HG03159 (cell line): Measurements from ENCODE around the gene SGCE.

ENCODE experiments used
- ATAC-seq: cut with Tn5 transposase; IDR thresholded peaks from one replicate; pipeline ENCODE4 v1.9.1; 2021; ENCODE audit warnings: mild to moderate bottlenecking, moderate library complexity; ENCODE audit not compliant: unreplicated experiment

The SGCE gene

DNA sequence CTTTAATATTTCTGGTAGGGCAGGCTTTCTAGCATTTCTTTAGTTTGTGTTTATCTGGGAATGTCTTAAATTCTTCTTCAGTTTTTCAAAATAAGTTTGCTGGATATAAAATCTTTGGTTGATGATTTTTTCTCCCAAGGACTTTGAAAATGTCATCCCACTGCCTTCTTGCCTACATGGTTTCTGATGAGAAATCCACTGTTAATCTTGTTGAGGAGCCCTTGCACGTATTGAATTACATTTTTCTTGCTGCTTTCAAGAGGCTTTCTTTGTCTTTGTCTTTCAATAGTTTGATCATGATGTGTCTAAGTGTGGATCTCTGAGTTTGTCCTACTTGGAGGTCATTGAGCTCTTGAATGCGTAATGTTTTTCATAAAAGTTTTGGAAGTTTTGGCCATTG is 80.3 kb downstream of the SGCE start:
- ATAC-seq = no peak

DNA sequence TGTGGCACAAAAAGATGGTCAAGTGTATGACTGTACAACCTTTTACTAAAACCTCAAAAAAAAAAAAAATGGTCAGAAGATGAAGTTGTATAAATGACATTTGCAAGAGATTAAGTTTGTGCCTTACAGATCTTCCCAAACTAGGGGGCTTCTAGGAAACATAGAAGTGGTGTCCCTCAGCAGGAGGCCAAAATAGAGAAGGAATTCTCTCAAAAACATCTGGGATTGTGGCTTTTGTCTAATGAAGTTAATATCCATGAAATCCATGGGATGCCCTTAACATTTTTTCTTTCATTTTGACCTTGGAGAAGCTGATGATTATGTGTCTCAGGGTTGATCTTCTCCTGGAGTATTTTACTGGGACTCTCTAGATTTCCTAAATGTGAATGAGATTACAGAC is 84.1 kb downstream of the SGCE start:
- ATAC-seq = no peak

DNA sequence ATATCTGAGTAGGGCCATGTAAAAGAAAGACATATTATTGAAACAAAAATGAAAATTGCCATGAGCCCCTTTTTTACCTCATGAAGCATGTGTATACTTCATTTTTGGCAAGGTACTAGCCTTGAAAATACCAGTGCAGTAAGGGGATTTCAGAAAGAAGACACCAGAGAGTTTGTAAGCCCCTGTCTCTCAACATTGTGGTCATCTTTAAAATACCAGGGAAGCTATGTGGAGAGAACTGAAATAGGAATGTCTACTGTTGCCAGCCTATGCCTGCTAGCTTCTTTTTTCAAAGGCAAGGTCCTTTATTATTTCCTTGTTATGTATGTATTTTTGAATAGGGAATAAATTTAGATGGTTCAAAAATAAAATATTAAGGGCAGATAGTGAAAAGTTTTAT is 88.5 kb downstream of the SGCE start:
- ATAC-seq = no peak

GRCh38 chr7:94565247-94565894 is 90.6 kb downstream of the SGCE start:
- no peak for ATAC-seq

GRCh38 chr7:94562525-94562924 is 93.4 kb downstream of the SGCE start:
- ATAC-seq = no peak

DNA sequence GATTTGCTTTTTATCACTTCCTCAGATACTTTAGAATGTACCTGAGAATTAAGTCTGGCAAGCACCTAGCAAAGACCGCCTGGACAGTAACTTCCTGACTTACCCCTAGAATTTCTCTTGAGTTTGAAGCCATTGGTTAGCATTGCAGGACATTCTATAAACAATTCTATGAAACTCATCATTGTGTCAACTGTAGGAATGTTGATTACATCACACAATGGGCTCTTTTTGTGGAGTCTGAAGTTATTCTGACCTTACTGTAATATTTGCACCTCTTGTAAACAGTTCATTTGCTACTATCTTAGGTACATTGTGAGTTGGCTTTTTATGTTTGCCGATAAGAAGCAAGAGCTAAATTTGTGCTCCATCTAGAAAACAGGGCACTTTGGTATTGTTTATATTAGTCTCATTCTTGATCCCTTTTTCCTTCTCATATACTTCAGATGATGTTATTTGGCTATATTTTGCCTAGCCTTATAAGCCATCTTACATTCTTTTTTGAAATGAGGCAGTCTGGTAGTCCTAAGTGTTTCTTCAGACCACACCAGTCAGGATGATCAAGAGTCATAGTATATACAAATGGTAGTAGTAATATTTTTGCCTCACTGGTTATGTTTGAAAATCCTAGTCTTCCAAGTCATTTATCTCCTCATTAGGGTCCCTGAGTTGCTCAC is 94.0 kb downstream of the SGCE start:
- ATAC-seq = no peak

GRCh38 chr7:94559972-94560371 is 96.0 kb downstream of the SGCE start:
- ATAC-seq = no peak

DNA sequence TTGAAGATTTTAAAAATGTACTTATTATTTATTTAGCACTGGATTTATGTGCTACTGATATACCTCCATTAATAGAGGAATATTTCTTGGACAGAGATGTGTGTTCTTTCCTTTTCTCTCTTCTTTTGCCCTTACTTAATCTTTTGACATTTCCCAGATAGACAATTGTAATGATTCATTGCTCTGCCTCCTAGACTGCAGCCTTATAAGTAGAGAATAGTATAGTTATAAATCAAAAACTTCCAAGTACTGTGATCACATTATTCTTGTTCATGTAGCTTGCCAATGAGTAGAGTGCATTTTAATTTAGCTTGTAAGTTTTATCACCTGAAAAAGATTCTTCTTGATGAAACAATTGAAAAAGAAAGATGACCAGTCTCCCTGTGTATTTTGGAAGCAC is 98.7 kb downstream of the SGCE start:
- ATAC-seq = no peak

DNA sequence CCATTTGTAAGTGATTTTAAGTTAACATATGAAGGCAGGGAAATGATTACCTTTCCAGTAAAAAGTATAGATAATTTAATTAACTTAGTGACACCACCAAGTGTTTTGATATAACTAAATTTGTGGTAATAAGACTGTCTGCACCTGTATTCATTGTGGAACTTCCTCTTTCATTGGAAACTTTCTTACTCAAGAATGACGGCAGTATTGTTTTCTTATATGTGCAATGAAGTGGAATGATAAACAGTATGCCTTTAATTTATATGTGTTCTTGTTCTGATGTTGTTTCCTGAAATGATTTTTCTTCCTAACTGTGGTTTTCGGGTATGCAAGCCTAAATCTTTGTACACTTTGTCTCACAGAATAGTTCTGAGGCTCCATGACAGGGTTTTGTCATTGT is 99.9 kb downstream of the SGCE start:
- ATAC-seq = peak; percentile 91

DNA sequence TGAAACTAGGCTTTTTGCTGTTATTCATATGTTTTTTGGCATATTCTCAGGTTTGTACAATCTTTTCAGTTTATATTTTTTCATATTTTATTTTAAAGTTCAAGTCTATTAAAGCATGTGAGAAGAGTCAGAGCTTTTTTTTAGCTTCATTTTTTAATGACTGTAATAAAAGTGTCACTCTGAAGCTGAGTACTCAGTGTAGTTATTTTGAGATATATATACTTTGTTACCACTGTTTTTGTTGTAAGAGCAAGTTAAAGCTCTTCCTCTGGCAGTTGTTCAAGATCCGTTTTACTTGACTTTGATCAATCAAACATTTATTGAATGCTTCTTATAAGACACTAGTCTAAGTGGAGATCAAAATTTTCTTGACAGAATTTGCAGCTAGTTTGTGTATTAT is 108.8 kb downstream of the SGCE start:
- no peak for ATAC-seq

GRCh38 chr7:94540428-94540827 is 115.5 kb downstream of the SGCE start:
- no peak for ATAC-seq
